Glutamatergic neuron (in vitro differentiated cells): Measurements from ENCODE around the gene TRPC6. TPM values are rescaled to one million over a fixed set of nuclear protein-coding genes. Genes with fewer than 3 reads are reported as not detected.
A peak's percentile ranks its signal among the peaks of the same experiment; 100 is the strongest.
"Not testable (repeated sequence)": the region's sequence is repeated elsewhere in the genome, so short reads cannot be mapped to it uniquely, and the experiment has no call there.

Experiments used
- DNase-seq: peaks from one replicate; pipeline ENCODE4 v3.0.0; 2022
- H3K27ac Mint-ChIP-seq: one replicate; pipeline ENCODE4 v1.8.0; 2020; ENCODE audit warnings: mild to moderate bottlenecking, mixed read lengths, inconsistent platforms; ENCODE audit not compliant: unreplicated experiment
- H3K27me3 Mint-ChIP-seq: one replicate; pipeline ENCODE4 v1.8.0; 2020; ENCODE audit warnings: mild to moderate bottlenecking, moderate library complexity, mixed read lengths, inconsistent platforms; ENCODE audit not compliant: unreplicated experiment
- H3K36me3 Mint-ChIP-seq: one replicate; pipeline ENCODE4 v1.8.0; 2020; ENCODE audit warnings: mild to moderate bottlenecking, mixed read lengths, inconsistent platforms; ENCODE audit not compliant: unreplicated experiment
- H3K4me1 Mint-ChIP-seq: one replicate; pipeline ENCODE4 v1.8.0; 2020; ENCODE audit warnings: mild to moderate bottlenecking, low read depth, mixed read lengths, inconsistent platforms; ENCODE audit not compliant: unreplicated experiment
- H3K4me3 Mint-ChIP-seq: one replicate; pipeline ENCODE4 v1.8.0; 2020; ENCODE audit warnings: mild to moderate bottlenecking, mixed read lengths, inconsistent platforms; ENCODE audit not compliant: unreplicated experiment
- H3K9me3 Mint-ChIP-seq: one replicate; pipeline ENCODE4 v1.8.0; 2020; ENCODE audit warnings: mild to moderate bottlenecking, moderate library complexity, mixed read lengths, inconsistent platforms; ENCODE audit not compliant: unreplicated experiment
- total RNA-seq: library from RNA; stranded (reverse); fragmentation: NEBNext Ultra II Directional; extraction: Animal tissue kit (Norgen Biotek cat#: 25700); gene quantifications from one replicate; pipeline ENCODE4 v1.2.1, GENCODE V29; 2021; ENCODE audit not compliant: unreplicated experiment
- TF ChIP-seq, protein P1 (sequence below): fragments of 200-600 bp; sonication (generic); IDR thresholded peaks from one replicate; pipeline ENCODE4 v1.5.0; 2021; ENCODE audit not compliant: partially characterized antibody, unreplicated experiment

Gene TRPC6
- total RNA-seq, 1 donor from 2014 or later: 0.27 TPM

DNA sequence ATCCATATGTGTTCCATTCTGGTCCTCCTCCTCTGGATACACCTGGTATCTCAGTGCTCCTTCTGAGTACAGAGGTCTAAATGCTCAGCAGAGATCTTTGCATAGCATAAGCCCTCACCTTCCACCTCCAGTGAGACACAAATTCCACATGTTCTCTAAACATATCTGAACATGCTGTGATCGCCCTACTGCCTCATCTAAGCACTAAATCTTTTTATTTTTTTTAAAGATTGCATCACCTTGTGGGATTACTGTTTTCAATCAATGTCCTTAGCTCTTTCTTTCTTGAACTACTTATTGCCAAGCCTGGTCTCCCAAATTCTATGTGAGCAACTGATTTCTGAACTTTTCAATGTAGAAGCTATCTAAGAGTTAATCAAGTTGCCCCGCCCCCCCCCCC is 113.4 kb downstream of the TRPC6 start:
- TF ChIP-seq, protein P1, sequence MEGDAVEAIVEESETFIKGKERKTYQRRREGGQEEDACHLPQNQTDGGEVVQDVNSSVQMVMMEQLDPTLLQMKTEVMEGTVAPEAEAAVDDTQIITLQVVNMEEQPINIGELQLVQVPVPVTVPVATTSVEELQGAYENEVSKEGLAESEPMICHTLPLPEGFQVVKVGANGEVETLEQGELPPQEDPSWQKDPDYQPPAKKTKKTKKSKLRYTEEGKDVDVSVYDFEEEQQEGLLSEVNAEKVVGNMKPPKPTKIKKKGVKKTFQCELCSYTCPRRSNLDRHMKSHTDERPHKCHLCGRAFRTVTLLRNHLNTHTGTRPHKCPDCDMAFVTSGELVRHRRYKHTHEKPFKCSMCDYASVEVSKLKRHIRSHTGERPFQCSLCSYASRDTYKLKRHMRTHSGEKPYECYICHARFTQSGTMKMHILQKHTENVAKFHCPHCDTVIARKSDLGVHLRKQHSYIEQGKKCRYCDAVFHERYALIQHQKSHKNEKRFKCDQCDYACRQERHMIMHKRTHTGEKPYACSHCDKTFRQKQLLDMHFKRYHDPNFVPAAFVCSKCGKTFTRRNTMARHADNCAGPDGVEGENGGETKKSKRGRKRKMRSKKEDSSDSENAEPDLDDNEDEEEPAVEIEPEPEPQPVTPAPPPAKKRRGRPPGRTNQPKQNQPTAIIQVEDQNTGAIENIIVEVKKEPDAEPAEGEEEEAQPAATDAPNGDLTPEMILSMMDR: no peak
- peaks cover under 1% of the 10 kb centered on the region for H3K27me3 Mint-ChIP-seq
- no peaks in the 10 kb centered on the region for H3K4me1 Mint-ChIP-seq
- H3K27ac Mint-ChIP-seq: no peak overlapping the region
- no peaks in the 10 kb centered on the region for H3K9me3 Mint-ChIP-seq
- H3K4me3 Mint-ChIP-seq: no peak overlapping the region
- no peak for DNase-seq
- no peaks in the 10 kb centered on the region for H3K36me3 Mint-ChIP-seq

- H3K4me3 Mint-ChIP-seq: no peak overlapping the region
- no peaks in the 10 kb centered on the region for H3K36me3 Mint-ChIP-seq
- no peaks in the 10 kb centered on the region for H3K9me3 Mint-ChIP-seq
- H3K4me1 Mint-ChIP-seq: no peaks in the 10 kb centered on the region
- no peak overlapping the region for H3K27ac Mint-ChIP-seq
- no peak for DNase-seq
- no peaks in the 10 kb centered on the region for H3K27me3 Mint-ChIP-seq
- TF ChIP-seq, protein P1: no peak
These were observed 117.5 kb downstream of the TRPC6 start for GRCh38 chr11:101466352-101466751.

- not testable (repeated sequence) for H3K36me3 Mint-ChIP-seq, H3K9me3 Mint-ChIP-seq, H3K27ac Mint-ChIP-seq, DNase-seq, H3K27me3 Mint-ChIP-seq, H3K4me3 Mint-ChIP-seq, H3K4me1 Mint-ChIP-seq
These were observed 119.4 kb downstream of the TRPC6 start for GRCh38 chr11:101464388-101464787.

DNA sequence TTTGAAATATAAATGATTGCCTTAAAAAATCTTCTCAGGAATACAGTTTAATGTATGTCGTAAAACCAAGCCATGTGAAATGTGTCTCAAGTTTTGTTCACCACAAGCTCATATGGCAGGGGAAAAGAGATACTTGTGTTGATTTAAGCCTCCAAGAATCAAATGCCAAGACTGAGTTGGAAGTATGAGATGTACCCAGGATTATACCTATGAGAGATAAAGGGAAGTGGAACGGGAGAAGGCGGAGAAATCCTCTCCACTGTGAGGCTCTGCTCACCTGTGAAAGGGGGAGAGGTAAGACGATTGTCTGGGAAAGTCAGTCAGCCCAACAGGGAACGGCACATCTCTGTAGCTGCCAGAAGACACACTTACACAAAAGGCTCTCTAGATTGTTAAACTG is 124.8 kb downstream of the TRPC6 start:
- no peak for DNase-seq
- H3K36me3 Mint-ChIP-seq: no peaks in the 10 kb centered on the region
- H3K27ac Mint-ChIP-seq: no peak overlapping the region
- no peaks in the 10 kb centered on the region for H3K9me3 Mint-ChIP-seq
- H3K4me3 Mint-ChIP-seq: no peak overlapping the region
- H3K4me1 Mint-ChIP-seq: no peaks in the 10 kb centered on the region
- no peaks in the 10 kb centered on the region for H3K27me3 Mint-ChIP-seq
- TF ChIP-seq, protein P1: no peak

GRCh38 chr11:101458161-101458560 is 125.6 kb downstream of the TRPC6 start:
- TF ChIP-seq, protein P1: no peak
- Mint-ChIP-seq H3K9me3 (no peaks in the 10 kb centered on the region), H3K27ac (no peak overlapping the region), H3K36me3 (no peaks in the 10 kb centered on the region), H3K4me1 (no peaks in the 10 kb centered on the region), H3K4me3 (no peak overlapping the region), H3K27me3 (no peaks in the 10 kb centered on the region)
- no peak for DNase-seq

DNA sequence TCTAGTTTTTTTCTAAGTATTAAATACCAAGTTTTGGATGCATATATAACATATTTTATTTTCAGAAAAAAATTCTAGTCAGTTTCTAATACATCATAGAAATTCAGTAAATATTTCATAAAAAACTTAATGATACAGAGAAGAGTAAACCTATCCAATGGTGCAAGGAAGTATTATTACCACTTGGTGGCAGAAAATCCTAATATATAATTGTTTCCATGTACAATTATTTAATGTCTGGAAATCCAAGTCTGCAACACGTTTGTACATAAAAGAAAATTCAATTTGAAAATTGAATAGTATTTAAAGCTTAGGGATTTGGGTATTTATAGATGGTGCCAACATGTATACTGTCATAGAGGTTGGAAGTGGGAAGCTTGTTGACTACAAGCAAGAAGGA is 127.0 kb downstream of the TRPC6 start:
- Mint-ChIP-seq H3K27ac (no peak overlapping the region), H3K4me3 (no peak overlapping the region), H3K4me1 (no peaks in the 10 kb centered on the region), H3K9me3 (no peaks in the 10 kb centered on the region), H3K27me3 (no peaks in the 10 kb centered on the region), H3K36me3 (no peaks in the 10 kb centered on the region)
- no peak for DNase-seq
- TF ChIP-seq, protein P1: peak; percentile 45
